GM23338 (cell line): ENCODE results near the gene SMIM10L1. TPM values are rescaled to one million over a fixed set of nuclear protein-coding genes. Genes with fewer than 3 reads are reported as not detected.

Experiments
- ATAC-seq: fragments of 200-7000 bp; cut with Tn5 transposase; 3 replicates; pipeline ENCODE4 v1.9.1; 2020
- DNase-seq: peaks from one replicate; pipeline ENCODE4 v3.0.0-alpha.2; 2015; ENCODE audit warnings: low spot score
- H2AFZ ChIP-seq: fragments of 200-600 bp; sonication (generic); 2 replicates; pipeline ENCODE4 v1.8.0; 2016; ENCODE audit warnings: antibody characterized with exemption, mild to moderate bottlenecking, moderate library complexity
- H3F3A ChIP-seq: fragments of 200-600 bp; sonication (generic); replicated peaks from 2 replicates; pipeline ENCODE4 v1.8.0; 2017; ENCODE audit warnings: antibody characterized with exemption, mixed run types, low read depth
- H3K27ac ChIP-seq: fragments of 200-600 bp; sonication (generic); 2 replicates; pipeline ENCODE4 v1.6.1; 2016; ENCODE audit warnings: low read depth
- H3K27me3 ChIP-seq: fragments of 200-600 bp; sonication (generic); 2 replicates; pipeline ENCODE4 v1.8.0; 2016; ENCODE audit warnings: mild to moderate bottlenecking, mixed run types, moderate library complexity; ENCODE audit not compliant: insufficient read depth
- H3K36me3 ChIP-seq: fragments of 200-600 bp; sonication (generic); 2 replicates; pipeline ENCODE4 v1.8.0; 2016; ENCODE audit warnings: mild to moderate bottlenecking; ENCODE audit not compliant: insufficient read depth
- H3K4me1 ChIP-seq: fragments of 200-600 bp; sonication (generic); 2 replicates; pipeline ENCODE4 v1.8.0; 2016; ENCODE audit warnings: mild to moderate bottlenecking, moderate library complexity; ENCODE audit not compliant: insufficient read depth
- H3K4me2 ChIP-seq: fragments of 200-600 bp; sonication (generic); 2 replicates; pipeline ENCODE4 v1.7.1; 2017; ENCODE audit warnings: mixed run types
- H3K4me3 ChIP-seq: fragments of 200-600 bp; sonication (generic); 2 replicates; pipeline ENCODE4 v1.6.1; 2016; ENCODE audit warnings: mixed run types
- H3K79me2 ChIP-seq: fragments of 200-600 bp; sonication (generic); replicated peaks from 2 replicates; pipeline ENCODE4 v1.8.0; 2017; ENCODE audit warnings: mild to moderate bottlenecking; ENCODE audit not compliant: insufficient read depth
- H3K9me2 ChIP-seq: fragments of 200-600 bp; sonication (generic); 2 replicates; pipeline ENCODE4 v1.8.0; 2017; ENCODE audit not compliant: insufficient read depth
- H4K20me1 ChIP-seq: fragments of 200-600 bp; sonication (generic); replicated peaks from 2 replicates; pipeline ENCODE4 v1.8.0; 2017; ENCODE audit warnings: mild to moderate bottlenecking; ENCODE audit not compliant: insufficient read depth
- H3K27ac Mint-ChIP-seq: 2 replicates; pipeline ENCODE4 v1.8.0; 2020; ENCODE audit warnings: inconsistent platforms, mild to moderate bottlenecking, moderate library complexity, mixed read lengths
- H3K27me3 Mint-ChIP-seq: 3 replicates; pipeline ENCODE4 v1.8.0; 2022; ENCODE audit warnings: low read depth, mild to moderate bottlenecking, moderate library complexity, mixed read lengths, inconsistent platforms; ENCODE audit not compliant: insufficient read depth, poor library complexity
- H3K36me3 Mint-ChIP-seq: 3 replicates; pipeline ENCODE4 v1.8.0; 2021; ENCODE audit warnings: low read depth, mild to moderate bottlenecking, inconsistent platforms, moderate library complexity, mixed read lengths
- H3K4me1 Mint-ChIP-seq: 3 replicates; pipeline ENCODE4 v1.8.0; 2020; ENCODE audit warnings: mild to moderate bottlenecking, inconsistent platforms, mixed read lengths
- H3K4me3 Mint-ChIP-seq: 3 replicates; pipeline ENCODE4 v1.8.0; 2021; ENCODE audit warnings: moderate library complexity, mild to moderate bottlenecking, inconsistent platforms, mixed read lengths
- H3K9me3 Mint-ChIP-seq: 3 replicates; pipeline ENCODE4 v1.8.0; 2020; ENCODE audit warnings: moderate library complexity, mild to moderate bottlenecking, inconsistent platforms, mixed read lengths
- POLR2AphosphoS5 ChIP-seq: IDR thresholded peaks from 2 replicates; pipeline ENCODE4 v1.6.1; 2016; ENCODE audit warnings: antibody characterized with exemption, low read depth
- STAT1 ChIP-seq: IDR thresholded peaks from one replicate; pipeline ENCODE4 v1.6.1; 2016; ENCODE audit warnings: antibody characterized with exemption; ENCODE audit not compliant: unreplicated experiment
- polyA plus RNA-seq: library from polyadenylated mRNA; unstranded; fragments of >200 nt; fragmentation: Nextera tagmentation; extraction: Ambion mirVana; gene quantifications from 2 replicates; pipeline ENCODE4 v1.2.1, GENCODE V29; 2016
- total RNA-seq: library from RNA; depleted of rRNA; stranded (reverse); fragments of >200 nt; shearing (Covaris generic); gene quantifications from 2 replicates; pipeline ENCODE4 v1.2.3, GENCODE V29; 2014; rRNA removed
- TF ChIP-seq, protein P1 (sequence below), 2 experiments: fragments of 200-600 bp in 1 of 2; sonication (generic) in 1 of 2; conservative IDR thresholded peaks; 2 replicates each; pipeline versions ENCODE4 v1.5.1 to v1.6.1; 2016 to 2017; ENCODE audit warnings: antibody characterized with exemption in 2 of 2, low read depth in 2 of 2, mild to moderate bottlenecking in 2 of 2, moderate library complexity in 1 of 2

The SMIM10L1 gene
- total and polyA plus RNA-seq, 2 experiments from 2014 or later = 9.3 to 22.0 TPM

DNA sequence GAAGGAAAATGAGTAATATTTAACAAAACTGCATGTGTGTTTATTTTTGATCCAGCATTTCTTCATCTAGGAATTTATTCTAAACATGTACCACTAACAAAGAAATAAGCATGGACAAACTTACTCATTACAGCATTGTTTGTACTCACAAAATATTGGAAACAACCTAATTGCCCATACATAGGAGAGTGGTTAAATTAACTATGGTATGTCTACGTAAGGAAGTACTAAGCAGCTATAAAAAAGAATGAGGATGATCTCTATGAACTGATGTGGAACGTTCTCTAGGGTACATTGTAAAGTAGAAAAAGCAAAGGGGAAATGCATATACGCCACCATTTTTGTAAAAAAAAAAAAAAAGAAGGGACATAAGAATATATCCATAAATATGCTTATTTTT is 33.2 kb downstream of the SMIM10L1 start:
- H3K27ac Mint-ChIP-seq = no peak overlapping the region

GRCh38 chr12:11209113-11209512 is 38.1 kb downstream of the SMIM10L1 start:
- Histone ChIP-seq H3K79me2 (no peaks in the 10 kb centered on the region), H3K36me3 (0 out of 2 replicates have a peak, but pooled peaks cover 6% of the 10 kb centered on the region), H3K4me3 (no peak overlapping the region), H3K4me1 (no peaks in the 10 kb centered on the region), H3K4me2 (no peak overlapping the region), H3K27ac (no peak overlapping the region), H3K9me2 (no peaks in the 10 kb centered on the region), H3F3A (no peaks in the 10 kb centered on the region), H2AFZ (no peak overlapping the region), H4K20me1 (no peaks in the 10 kb centered on the region), H3K27me3 (no peaks in the 10 kb centered on the region)
- peaks cover 3% of the 10 kb centered on the region; the same call in 1 of the 3 replicates for H3K36me3 Mint-ChIP-seq
- ATAC-seq (peak; percentile 87), DNase-seq (peak; percentile 66)
- H3K27me3 Mint-ChIP-seq = no peaks in the 10 kb centered on the region
- H3K27ac Mint-ChIP-seq = no peak overlapping the region
- H3K9me3 Mint-ChIP-seq = peaks cover 9% of the 10 kb centered on the region; the same call in 2 of the 3 replicates
- H3K4me1 Mint-ChIP-seq = peaks cover 4% of the 10 kb centered on the region; the same call in 1 of the 3 replicates
- no peak overlapping the region for H3K4me3 Mint-ChIP-seq
- TF ChIP-seq POLR2AphosphoS5 = no peak
- TF ChIP-seq, protein P1, sequence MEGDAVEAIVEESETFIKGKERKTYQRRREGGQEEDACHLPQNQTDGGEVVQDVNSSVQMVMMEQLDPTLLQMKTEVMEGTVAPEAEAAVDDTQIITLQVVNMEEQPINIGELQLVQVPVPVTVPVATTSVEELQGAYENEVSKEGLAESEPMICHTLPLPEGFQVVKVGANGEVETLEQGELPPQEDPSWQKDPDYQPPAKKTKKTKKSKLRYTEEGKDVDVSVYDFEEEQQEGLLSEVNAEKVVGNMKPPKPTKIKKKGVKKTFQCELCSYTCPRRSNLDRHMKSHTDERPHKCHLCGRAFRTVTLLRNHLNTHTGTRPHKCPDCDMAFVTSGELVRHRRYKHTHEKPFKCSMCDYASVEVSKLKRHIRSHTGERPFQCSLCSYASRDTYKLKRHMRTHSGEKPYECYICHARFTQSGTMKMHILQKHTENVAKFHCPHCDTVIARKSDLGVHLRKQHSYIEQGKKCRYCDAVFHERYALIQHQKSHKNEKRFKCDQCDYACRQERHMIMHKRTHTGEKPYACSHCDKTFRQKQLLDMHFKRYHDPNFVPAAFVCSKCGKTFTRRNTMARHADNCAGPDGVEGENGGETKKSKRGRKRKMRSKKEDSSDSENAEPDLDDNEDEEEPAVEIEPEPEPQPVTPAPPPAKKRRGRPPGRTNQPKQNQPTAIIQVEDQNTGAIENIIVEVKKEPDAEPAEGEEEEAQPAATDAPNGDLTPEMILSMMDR (conservative IDR thresholded peaks at IDR 0.05; ENCODE audit: low read depth in 2 of 2) = peak; percentile 46 to 67; a peak in 3 of 4 replicates

More for the DNA sequence above, 33.2 kb downstream of the SMIM10L1 start:
- H2AFZ ChIP-seq = no peak overlapping the region
- H3F3A ChIP-seq = no peaks in the 10 kb centered on the region
- no peak overlapping the region for H3K4me2 ChIP-seq
- H3K36me3 Mint-ChIP-seq = peaks cover 9% of the 10 kb centered on the region; the same call in 2 of the 3 replicates
- H3K4me1 Mint-ChIP-seq = peaks cover 6% of the 10 kb centered on the region; the same call in 2 of the 3 replicates
- no peaks in the 10 kb centered on the region for H3K9me2 ChIP-seq
- no peaks in the 10 kb centered on the region for H3K4me1 ChIP-seq
- ATAC-seq (no peak), DNase-seq (no peak)
- H3K4me3 Mint-ChIP-seq = no peak overlapping the region
- H3K79me2 ChIP-seq = no peaks in the 10 kb centered on the region
- TF ChIP-seq STAT1 = no peak
- H3K27me3 Mint-ChIP-seq = peaks cover 2% of the 10 kb centered on the region
- H3K27me3 ChIP-seq = no peaks in the 10 kb centered on the region
- no peak overlapping the region for H3K27ac ChIP-seq
- H4K20me1 ChIP-seq = no peaks in the 10 kb centered on the region
- H3K36me3 ChIP-seq = 0 out of 2 replicates have a peak, but pooled peaks cover 6% of the 10 kb centered on the region
- peaks cover 13% of the 10 kb centered on the region; the same call in 2 of the 3 replicates for H3K9me3 Mint-ChIP-seq
- H3K4me3 ChIP-seq = no peak overlapping the region

Other genes with a start within 250 kb of the SMIM10L1 start
- gene PRH2, start 242.0 kb upstream of the SMIM10L1 start, total RNA-seq = 0.69 TPM in 1 of 2 replicates, not detected in the other
- 0.36 TPM in 1 of 2 replicates, not detected in the other for gene PRH2, start 242.0 kb upstream of the SMIM10L1 start, polyA plus RNA-seq
- 4.9 and 5.9 TPM in 2 replicates for gene TAS2R14, start 231.9 kb upstream of the SMIM10L1 start, total RNA-seq
- 1.1 and 2.6 TPM in 2 replicates for gene TAS2R14, start 231.9 kb upstream of the SMIM10L1 start, polyA plus RNA-seq
- 3.4 and 5.7 TPM in 2 replicates for gene TAS2R50, start 184.3 kb upstream of the SMIM10L1 start, total RNA-seq
- gene TAS2R50, start 184.3 kb upstream of the SMIM10L1 start, polyA plus RNA-seq = not detected in 2 replicates
- gene TAS2R20, start 172.9 kb upstream of the SMIM10L1 start, total RNA-seq = 3.9 and 6.0 TPM in 2 replicates
- gene TAS2R20, start 172.9 kb upstream of the SMIM10L1 start, polyA plus RNA-seq = not detected in 2 replicates
- gene TAS2R19, start 148.6 kb upstream of the SMIM10L1 start, total RNA-seq = 6.0 and 8.6 TPM in 2 replicates
- 0.21 TPM in 1 of 2 replicates, not detected in the other for gene TAS2R19, start 148.6 kb upstream of the SMIM10L1 start, polyA plus RNA-seq
- 6.1 and 12.9 TPM in 2 replicates for gene TAS2R31, start 139.8 kb upstream of the SMIM10L1 start, total RNA-seq
- 0.21 TPM in 1 of 2 replicates, not detected in the other for gene TAS2R31, start 139.8 kb upstream of the SMIM10L1 start, polyA plus RNA-seq
- 1.0 and 5.0 TPM in 2 replicates for gene TAS2R46, start 108.9 kb upstream of the SMIM10L1 start, total RNA-seq
- gene TAS2R46, start 108.9 kb upstream of the SMIM10L1 start, polyA plus RNA-seq = 0.45 and 0.49 TPM in 2 replicates
- gene TAS2R43, start 78.9 kb upstream of the SMIM10L1 start, total RNA-seq = 2.6 and 2.7 TPM in 2 replicates
- not detected in 2 replicates for gene TAS2R43, start 78.9 kb upstream of the SMIM10L1 start, polyA plus RNA-seq
- gene TAS2R30, start 36.5 kb upstream of the SMIM10L1 start, total RNA-seq = 9.7 and 13.7 TPM in 2 replicates
- 0.39 and 0.80 TPM in 2 replicates for gene TAS2R30, start 36.5 kb upstream of the SMIM10L1 start, polyA plus RNA-seq
- 0.38 TPM in 1 of 2 replicates, not detected in the other for gene TAS2R42, start 15.7 kb downstream of the SMIM10L1 start, total RNA-seq
- gene TAS2R42, start 15.7 kb downstream of the SMIM10L1 start, polyA plus RNA-seq = not detected in 2 replicates
- gene PRB3, start 98.5 kb downstream of the SMIM10L1 start, total RNA-seq = not detected in 2 replicates
- 3.0 TPM in 2 replicates for gene PRB3, start 98.5 kb downstream of the SMIM10L1 start, polyA plus RNA-seq
- not detected in 2 replicates for gene PRB4, start 139.2 kb downstream of the SMIM10L1 start, total RNA-seq
- gene PRB4, start 139.2 kb downstream of the SMIM10L1 start, polyA plus RNA-seq = not detected in 2 replicates
- gene PRB2, start 224.4 kb downstream of the SMIM10L1 start, total RNA-seq = not detected in 2 replicates
- gene PRB2, start 224.4 kb downstream of the SMIM10L1 start, polyA plus RNA-seq = not detected in 2 replicates